Smooth muscle cell of the brain vasculature (primary cell): Measurements from ENCODE around the gene HRC.
"Not testable (repeated sequence)": the region's sequence is repeated elsewhere in the genome, so short reads cannot be mapped to it uniquely, and the experiment has no call there.

ENCODE experiments used
- DNase-seq: peaks from one replicate; pipeline ENCODE4 v3.0.0-alpha.2; 2012; ENCODE audit warnings: low read depth, low spot score

Gene HRC

GRCh38 chr19:49160450-49161189 lies 5.4 kb upstream of the HRC start:
- DNase-seq: no peak

- peak; percentile 54 for DNase-seq
Observed at GRCh38 chr19:49157445-49158224, 2.4 kb upstream of the HRC start, which contains the start of gene TRPM4. Gene TRPM4 (plus strand): TSS chr19:49157792. CDS start chr19:49157867, 75 bp downstream.

- no peak for DNase-seq
Observed at GRCh38 chr19:49155820-49156346, 687 bp upstream of the HRC start.

GRCh38 chr19:49154279-49154678 lies 917 bp downstream of the HRC start:
- no peak for DNase-seq

GRCh38 chr19:49153167-49153809 lies 1.9 kb downstream of the HRC start:
- DNase-seq: no peak

GRCh38 chr19:49152119-49152550 lies 3.1 kb downstream of the HRC start:
- DNase-seq: no peak

GRCh38 chr19:49151267-49152118 lies 3.7 kb downstream of the HRC start:
- no peak for DNase-seq

- DNase-seq: no peak
Observed at GRCh38 chr19:49150944-49151243, 4.3 kb downstream of the HRC start.

- DNase-seq: peak; percentile 62
Observed at GRCh38 chr19:49150106-49150943, 4.9 kb downstream of the HRC start.

- DNase-seq: peak; percentile 66
Observed at GRCh38 chr19:49149652-49150105, 5.5 kb downstream of the HRC start.

- peak; percentile 81 for DNase-seq
Observed at GRCh38 chr19:49148784-49149651, 6.2 kb downstream of the HRC start.

GRCh38 chr19:49148044-49148682 lies 7.0 kb downstream of the HRC start:
- DNase-seq: no peak

GRCh38 chr19:49146408-49146770 lies 8.8 kb downstream of the HRC start:
- DNase-seq: not testable (repeated sequence)

- peak; percentile 32 for DNase-seq
Observed at GRCh38 chr19:49145573-49146407, 9.4 kb downstream of the HRC start.

GRCh38 chr19:49142866-49143335 lies 12.3 kb downstream of the HRC start:
- peak; percentile 77 for DNase-seq

- no peak for DNase-seq
Observed at GRCh38 chr19:49141352-49141751, 13.8 kb downstream of the HRC start.

- DNase-seq: no peak
Observed at GRCh38 chr19:49140951-49141350, 14.2 kb downstream of the HRC start.

- DNase-seq: no peak
Observed at GRCh38 chr19:49136771-49137171, 18.4 kb downstream of the HRC start.
